A549 (cell line): ENCODE measurements around the gene HSPBAP1.

Experiments
- CBX8 ChIP-seq: fragments of 200-600 bp; sonication (generic); IDR thresholded peaks from 2 replicates; pipeline ENCODE4 v1.6.1; 2016
- HOXA7 ChIP-seq: fragments of 250-450 bp; sonication (Bioruptor Pico); IDR thresholded peaks from 2 replicates; pipeline ENCODE4 v1.5.0; 2020; ENCODE audit warnings: mild to moderate bottlenecking, moderate library complexity
- MYC ChIP-seq: IDR thresholded peaks from 2 replicates; pipeline ENCODE4 v1.6.1; 2012; ENCODE audit warnings: mild to moderate bottlenecking, inconsistent platforms, low read length, improper control_type of control experiment, borderline replicate concordance
- PBX3 ChIP-seq: IDR thresholded peaks from 2 replicates; pipeline ENCODE4 v1.6.1; 2012
- POLR2A ChIP-seq: IDR thresholded peaks from 2 replicates; pipeline ENCODE4 v1.6.1; 2012; ENCODE audit warnings: mild to moderate bottlenecking, low read length
- RFX5 ChIP-seq: fragments of 450-650 bp; IDR thresholded peaks from 2 replicates; pipeline ENCODE4 v1.7.1; 2014; ENCODE audit warnings: antibody characterized with exemption, mild to moderate bottlenecking, moderate library complexity
- USF2 ChIP-seq: fragments of 450-650 bp; IDR thresholded peaks from 2 replicates; pipeline ENCODE4 v1.6.1; 2014; ENCODE audit warnings: antibody characterized with exemption
- ZNF302 ChIP-seq: fragments of 250-450 bp; sonication (Bioruptor Pico); IDR thresholded peaks from 2 replicates; pipeline ENCODE4 v1.9.0; 2021; ENCODE audit warnings: inconsistent platforms, mild to moderate bottlenecking, moderate library complexity
- TF ChIP-seq, protein P1 (sequence below): fragments of >200 bp; sonication (Bioruptor Twin); formaldehyde crosslinking; IDR thresholded peaks from 3 replicates; pipeline ENCODE4 v1.5.1; 2016

DNA sequence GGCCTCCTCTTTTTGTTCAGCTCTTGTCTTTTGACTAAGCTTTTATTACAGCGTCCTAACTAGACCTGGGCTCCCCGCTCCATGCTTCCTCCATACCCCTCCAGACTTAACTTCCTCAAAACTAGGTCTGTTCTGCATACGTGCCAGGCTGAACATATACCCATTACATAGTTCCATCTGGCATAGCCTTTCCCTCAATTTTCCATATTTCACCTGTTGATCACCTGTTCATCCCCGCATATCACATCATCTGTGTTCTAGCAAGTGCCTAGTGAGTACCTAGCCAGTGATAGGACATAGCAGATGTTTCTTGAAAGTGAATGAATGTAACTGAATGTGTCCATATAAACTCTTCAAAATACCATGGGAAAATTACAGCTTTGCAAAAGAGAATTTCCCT is 77.0 kb downstream of the HSPBAP1 start:
- no peak for TF ChIP-seq USF2
- TF ChIP-seq, protein P1, sequence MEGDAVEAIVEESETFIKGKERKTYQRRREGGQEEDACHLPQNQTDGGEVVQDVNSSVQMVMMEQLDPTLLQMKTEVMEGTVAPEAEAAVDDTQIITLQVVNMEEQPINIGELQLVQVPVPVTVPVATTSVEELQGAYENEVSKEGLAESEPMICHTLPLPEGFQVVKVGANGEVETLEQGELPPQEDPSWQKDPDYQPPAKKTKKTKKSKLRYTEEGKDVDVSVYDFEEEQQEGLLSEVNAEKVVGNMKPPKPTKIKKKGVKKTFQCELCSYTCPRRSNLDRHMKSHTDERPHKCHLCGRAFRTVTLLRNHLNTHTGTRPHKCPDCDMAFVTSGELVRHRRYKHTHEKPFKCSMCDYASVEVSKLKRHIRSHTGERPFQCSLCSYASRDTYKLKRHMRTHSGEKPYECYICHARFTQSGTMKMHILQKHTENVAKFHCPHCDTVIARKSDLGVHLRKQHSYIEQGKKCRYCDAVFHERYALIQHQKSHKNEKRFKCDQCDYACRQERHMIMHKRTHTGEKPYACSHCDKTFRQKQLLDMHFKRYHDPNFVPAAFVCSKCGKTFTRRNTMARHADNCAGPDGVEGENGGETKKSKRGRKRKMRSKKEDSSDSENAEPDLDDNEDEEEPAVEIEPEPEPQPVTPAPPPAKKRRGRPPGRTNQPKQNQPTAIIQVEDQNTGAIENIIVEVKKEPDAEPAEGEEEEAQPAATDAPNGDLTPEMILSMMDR, result no peak
- no peak for TF ChIP-seq PBX3
- TF ChIP-seq RFX5, result no peak
- TF ChIP-seq HOXA7 (CRISPR knock-in tag), result no peak
- TF ChIP-seq ZNF302 (CRISPR knock-in tag), result no peak
- TF ChIP-seq CBX8, result no peak
- TF ChIP-seq MYC, result no peak
- TF ChIP-seq POLR2A, result no peak
